HEK293 (cell line): Measurements from ENCODE around the gene OAF.

Experiments
- CTCF ChIP-seq: fragments of 450-650 bp; formaldehyde crosslinking; IDR thresholded peaks from 2 replicates; pipeline ENCODE4 v1.5.1; 2016; ENCODE audit warnings: missing biosample characterization, missing genetic modification characterization
- GFI1B ChIP-seq: fragments of 450-650 bp; formaldehyde crosslinking; IDR thresholded peaks from 2 replicates; pipeline ENCODE4 v1.5.1; 2016; ENCODE audit warnings: missing biosample characterization, missing genetic modification characterization
- YY1 ChIP-seq: fragments of 450-650 bp; formaldehyde crosslinking; IDR thresholded peaks from 2 replicates; pipeline ENCODE4 v1.5.1; 2018; ENCODE audit warnings: missing biosample characterization, missing genetic modification characterization
- ZNF449 ChIP-seq: fragments of 450-650 bp; formaldehyde crosslinking; IDR thresholded peaks from 2 replicates; pipeline ENCODE4 v1.5.1; 2017; ENCODE audit warnings: missing biosample characterization, mild to moderate bottlenecking, missing genetic modification characterization, moderate library complexity
- ZNF488 ChIP-seq: fragments of 450-650 bp; formaldehyde crosslinking; IDR thresholded peaks from 2 replicates; pipeline ENCODE4 v1.5.1; 2016; ENCODE audit warnings: missing biosample characterization, missing genetic modification characterization

GRCh38 chr11:120272303-120272702 is 61.5 kb downstream of the OAF start:
- no peak for TF ChIP-seq YY1
- TF ChIP-seq GFI1B (tag by site-specific recombination): no peak
- no peak for TF ChIP-seq ZNF488
- TF ChIP-seq CTCF (tag by site-specific recombination): no peak
- TF ChIP-seq ZNF449 (tag by site-specific recombination): no peak
